C4-2B (cell line): ENCODE measurements around the gene GTPBP3.

Experiments
- H3K27ac ChIP-seq: fragments of 450-650 bp; 2 replicates; pipeline ENCODE4 v1.5.1; 2017
- CTCF ChIP-seq: fragments of 450-650 bp; conservative IDR thresholded peaks from 2 replicates; pipeline ENCODE4 v1.5.1; 2017; ENCODE audit warnings: mild to moderate bottlenecking
- ZFX ChIP-seq: fragments of 450-650 bp; IDR thresholded peaks from 2 replicates; pipeline ENCODE4 v1.6.1; 2017

The GTPBP3 gene

DNA sequence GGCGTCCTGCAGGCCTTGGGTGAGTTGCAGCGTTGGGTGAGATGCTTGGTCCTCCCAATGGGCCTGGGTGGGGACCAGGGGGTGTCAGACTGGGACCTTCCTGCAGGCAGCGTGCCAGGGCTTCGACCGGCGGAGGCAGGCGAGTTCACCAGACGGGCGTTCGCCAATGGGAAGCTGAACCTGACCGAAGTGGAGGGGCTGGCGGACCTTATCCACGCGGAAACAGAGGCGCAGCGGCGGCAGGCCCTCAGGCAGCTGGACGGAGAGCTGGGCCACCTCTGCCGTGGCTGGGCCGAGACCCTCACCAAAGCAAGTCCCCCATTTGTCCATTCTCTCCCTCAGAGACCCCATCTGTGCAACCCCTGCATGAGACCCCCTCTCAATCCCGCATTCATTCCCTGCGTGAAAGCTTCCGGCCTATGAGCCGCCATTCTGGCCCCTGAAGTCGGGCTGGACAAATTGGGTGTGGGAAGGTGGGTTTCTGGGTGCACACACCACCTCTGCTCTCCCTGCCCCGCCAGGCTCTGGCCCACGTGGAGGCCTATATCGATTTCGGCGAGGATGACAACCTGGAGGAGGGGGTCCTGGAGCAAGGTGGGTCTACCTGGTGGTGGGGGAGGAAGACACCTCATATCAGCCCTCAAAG lies 1.2 kb downstream of the GTPBP3 start:
- H3K27ac ChIP-seq: peak overlapping the region; percentile 85

DNA sequence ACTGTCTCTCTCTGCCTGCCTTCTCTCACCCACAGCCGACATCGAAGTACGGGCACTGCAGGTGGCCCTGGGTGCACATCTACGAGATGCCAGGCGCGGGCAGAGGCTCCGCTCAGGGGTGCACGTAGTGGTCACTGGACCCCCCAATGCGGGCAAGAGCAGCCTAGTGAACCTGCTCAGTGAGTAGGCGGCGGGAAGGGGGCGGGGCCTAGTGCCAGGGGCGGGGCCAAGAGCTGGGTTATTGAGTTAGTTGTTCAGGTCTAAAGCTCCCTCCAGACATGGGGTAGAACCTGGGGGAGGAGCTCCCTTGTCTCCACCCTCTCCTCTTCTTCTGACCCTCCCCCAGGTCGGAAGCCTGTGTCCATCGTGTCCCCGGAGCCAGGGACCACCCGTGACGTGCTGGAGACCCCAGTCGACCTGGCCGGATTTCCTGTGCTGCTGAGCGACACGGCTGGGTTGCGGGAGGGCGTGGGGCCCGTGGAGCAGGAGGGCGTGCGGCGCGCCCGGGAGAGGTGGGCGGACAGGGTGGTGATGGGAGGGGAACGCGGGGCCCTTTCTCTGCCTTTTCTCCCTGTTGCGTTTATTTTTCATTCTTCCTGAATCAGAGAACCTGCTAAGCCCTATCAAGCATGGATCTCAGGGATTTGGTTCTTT lies 1.9 kb downstream of the GTPBP3 start:
- H3K27ac ChIP-seq: no peak overlapping the region
- TF ChIP-seq CTCF (no peak), ZFX (no peak)

More for the DNA sequence above, 1.2 kb downstream of the GTPBP3 start:
- no peak for TF ChIP-seq CTCF
- no peak for TF ChIP-seq ZFX

DNA sequence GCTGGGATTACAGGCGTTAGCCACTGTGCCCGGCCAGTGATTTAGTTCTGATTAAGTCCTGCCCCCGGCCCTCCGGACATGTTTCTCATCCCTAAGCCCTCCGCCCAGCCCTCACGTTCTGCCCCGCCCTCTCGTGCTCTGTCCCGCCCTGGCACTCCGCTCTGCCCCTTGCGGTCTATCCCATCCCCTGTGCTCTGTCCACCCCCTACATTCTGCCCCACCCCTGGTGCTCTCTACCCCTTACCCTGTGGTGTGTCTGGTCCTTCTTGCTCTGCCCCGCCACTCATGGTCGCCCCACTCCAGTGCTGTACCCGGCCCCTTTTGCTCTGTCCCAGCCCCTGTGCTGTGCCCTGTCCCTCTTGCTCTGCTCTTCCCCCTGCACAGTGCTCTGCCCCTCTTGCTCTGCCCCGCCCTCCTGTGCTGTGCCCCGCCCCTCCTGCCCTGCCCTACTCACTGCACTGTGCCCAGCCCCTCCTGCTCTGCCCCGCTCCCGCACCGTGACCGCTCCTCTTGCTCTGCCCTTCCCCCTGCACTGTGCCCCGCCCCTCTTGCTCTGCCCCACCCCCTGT lies 3.0 kb downstream of the GTPBP3 start:
- no peak overlapping the region for H3K27ac ChIP-seq
- TF ChIP-seq ZFX: no peak
- TF ChIP-seq CTCF: no peak

DNA sequence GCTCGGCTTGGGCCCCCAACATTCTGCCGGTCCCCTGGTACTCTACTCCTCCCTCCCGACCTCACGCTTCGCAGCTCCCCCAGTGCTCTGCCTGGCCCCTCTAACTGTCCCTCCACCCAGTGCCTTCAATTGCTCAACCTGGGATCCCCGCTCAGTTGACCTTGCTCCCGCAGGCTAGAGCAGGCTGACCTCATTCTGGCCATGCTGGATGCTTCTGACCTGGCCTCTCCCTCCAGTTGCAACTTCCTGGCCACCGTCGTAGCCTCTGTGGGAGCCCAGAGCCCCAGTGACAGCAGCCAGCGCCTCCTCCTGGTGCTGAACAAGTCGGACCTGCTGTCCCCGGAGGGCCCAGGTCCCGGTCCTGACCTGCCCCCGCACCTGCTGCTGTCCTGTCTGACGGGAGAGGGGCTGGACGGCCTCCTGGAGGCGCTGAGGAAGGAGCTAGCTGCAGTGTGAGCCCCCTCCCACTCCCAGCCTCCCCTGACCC lies 3.6 kb downstream of the GTPBP3 start:
- no peak overlapping the region for H3K27ac ChIP-seq
- no peak for TF ChIP-seq ZFX
- no peak for TF ChIP-seq CTCF

- no peak overlapping the region for H3K27ac ChIP-seq
- TF ChIP-seq CTCF: no peak
- no peak for TF ChIP-seq ZFX
These were observed 4.0 kb downstream of the GTPBP3 start for GRCh38 chr19:17341386-17341785.

DNA sequence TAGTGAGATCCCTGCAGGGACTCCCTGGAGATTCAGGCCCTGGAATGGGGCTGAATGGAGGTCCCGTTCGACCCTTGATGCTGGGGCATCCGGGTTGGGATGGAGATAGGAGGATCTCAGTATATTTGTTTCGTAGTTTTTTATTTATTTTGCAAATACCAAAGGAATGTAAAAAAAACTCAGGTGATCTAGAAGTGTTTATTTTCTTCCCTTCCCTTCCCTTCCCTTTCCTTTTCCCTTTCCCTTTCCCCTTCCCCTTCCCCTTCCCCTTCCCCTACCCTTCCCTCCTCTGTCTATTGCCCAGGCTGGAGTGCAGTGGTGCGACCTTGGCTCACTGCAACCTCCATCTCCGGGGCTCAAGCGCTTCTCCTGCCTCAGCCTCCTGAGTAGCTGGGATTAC lies 4.5 kb downstream of the GTPBP3 start:
- no peak overlapping the region for H3K27ac ChIP-seq
- TF ChIP-seq CTCF: no peak
- no peak for TF ChIP-seq ZFX

DNA sequence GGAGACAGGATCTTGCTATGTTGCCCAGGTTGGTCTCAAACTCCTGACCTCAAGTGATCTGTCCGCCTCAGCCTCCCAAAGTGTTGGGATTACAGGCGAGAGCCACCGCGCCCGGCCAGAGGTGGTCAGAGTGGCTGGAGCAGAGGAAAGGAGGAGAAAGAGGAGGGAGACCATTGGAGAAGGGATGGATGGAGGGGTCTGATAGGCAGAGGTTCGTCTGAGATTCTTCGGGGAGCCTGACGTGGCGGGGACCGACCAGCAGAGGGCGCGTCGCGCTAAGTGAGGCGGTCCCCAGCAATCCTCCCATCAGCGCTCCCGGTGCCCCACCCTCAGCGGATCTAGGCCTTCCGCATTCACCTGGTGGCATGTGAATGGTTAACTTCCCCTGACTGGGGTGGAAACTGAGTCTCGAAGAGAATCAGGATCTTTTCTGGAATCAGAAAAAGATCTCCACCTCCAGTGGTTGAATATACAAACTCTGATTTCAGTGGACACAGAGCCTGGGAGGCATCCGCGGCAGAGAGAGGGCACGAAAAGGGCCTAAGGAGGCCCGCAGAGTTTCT lies 8.8 kb downstream of the GTPBP3 start:
- TF ChIP-seq CTCF (peak; percentile 96), ZFX (no peak)
- no peak overlapping the region for H3K27ac ChIP-seq
